ENCODE data around the gene HAND2.

GRCh38 chr4:173498771-173499170, 31.3 kb downstream of the HAND2 start:
- TF ChIP-seq CTCF (IDR thresholded peaks at IDR 0.05) (no peak), ZFX (IDR thresholded peaks at IDR 0.05; ENCODE audit: borderline replicate concordance) (no peak)

All from 22Rv1 (cell line).